T-helper 9 cell (primary cell): ENCODE data around the gene CLIC5.

Experiments
- DNase-seq: peaks from one replicate; pipeline ENCODE4 v3.0.0-alpha.2; 2020

The CLIC5 gene

DNA sequence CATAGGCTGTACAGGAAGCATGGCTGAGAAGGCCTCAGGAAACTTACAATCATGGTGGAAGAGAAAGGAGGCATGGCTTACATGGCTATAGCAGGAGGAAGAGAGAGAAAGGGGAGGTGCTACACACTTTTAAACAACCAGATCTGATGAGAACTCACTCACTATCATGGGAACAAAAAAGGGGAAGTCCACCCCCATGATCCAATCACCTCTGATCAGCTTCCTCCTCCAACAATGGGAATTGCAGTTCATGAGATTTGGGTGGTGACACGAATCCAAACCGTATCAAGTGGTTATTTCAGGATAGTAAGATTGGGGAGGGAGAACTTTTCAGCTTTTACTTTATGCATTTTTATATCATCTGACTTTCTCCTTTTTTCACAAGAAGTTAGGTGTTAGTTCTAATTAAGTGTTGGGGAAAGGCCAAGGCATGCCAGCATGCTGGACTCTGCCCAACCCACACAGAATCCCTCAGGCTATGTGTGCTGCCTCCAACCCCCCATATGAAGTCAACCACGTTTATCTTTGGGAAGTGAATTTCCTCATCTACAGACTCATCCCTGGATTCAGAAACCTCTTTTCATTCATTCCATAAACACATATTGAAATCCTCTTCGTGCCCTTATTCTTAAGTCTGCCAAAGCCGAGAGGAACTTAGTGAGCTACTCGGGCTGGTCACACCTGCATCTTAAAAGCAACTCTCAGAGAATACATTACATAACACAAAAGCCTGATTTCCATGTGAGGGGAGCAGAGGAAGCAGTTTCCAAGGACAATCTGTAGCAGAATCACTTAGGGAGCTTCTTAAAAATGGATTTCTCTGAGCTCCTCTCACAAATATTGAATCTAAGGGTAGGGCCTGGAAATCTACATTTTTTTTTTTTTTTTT lies 16.7 kb upstream of the CLIC5 start:
- DNase-seq: no peak

- no peak for DNase-seq
Measured at GRCh38 chr6:46029602-46030001, 13.9 kb upstream of the CLIC5 start.

DNA sequence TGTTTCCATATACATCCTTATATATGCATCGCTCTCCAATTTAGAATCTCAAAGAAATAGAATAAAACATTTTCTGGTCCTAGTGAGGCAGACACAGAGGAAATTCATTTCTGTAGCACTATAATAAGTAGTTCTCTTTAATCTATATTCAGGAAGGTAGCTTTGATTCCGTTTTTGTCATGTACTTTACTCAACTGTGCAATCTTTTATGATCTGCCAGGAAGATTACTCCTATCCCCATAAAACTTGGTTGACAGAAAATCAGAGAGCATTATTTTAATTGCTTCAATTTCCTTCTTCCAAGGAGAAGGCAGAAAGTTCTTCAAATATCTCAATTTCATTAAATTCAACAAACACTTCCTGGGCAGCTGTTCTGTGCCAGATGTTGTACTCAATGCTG lies 10.6 kb upstream of the CLIC5 start:
- DNase-seq: no peak

DNA sequence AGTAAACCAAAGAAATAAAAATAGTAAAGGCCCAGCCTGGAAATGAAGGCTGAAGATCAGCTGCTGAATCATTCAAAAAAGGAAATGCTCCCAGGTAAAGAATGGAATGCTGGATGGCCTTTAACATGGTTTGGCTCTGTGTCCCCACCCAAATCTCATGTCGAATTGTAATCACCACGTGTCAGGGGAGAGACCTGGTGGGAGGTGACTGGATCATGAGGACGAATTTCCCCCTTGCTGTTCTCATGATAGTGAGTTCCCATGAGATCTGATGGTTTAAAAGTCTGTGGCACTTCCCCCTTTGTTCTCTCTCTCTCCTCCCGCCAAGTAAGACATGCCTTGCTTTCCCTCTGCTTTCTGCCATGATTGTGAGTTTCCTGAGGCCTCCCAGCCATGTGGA lies 9.9 kb upstream of the CLIC5 start:
- DNase-seq: no peak

- no peak for DNase-seq
Measured at GRCh38 chr6:46024124-46024769, 8.6 kb upstream of the CLIC5 start.

- no peak for DNase-seq
Measured at GRCh38 chr6:46023216-46023915, 7.7 kb upstream of the CLIC5 start.

- DNase-seq: no peak
Measured at GRCh38 chr6:46022106-46022948, 6.7 kb upstream of the CLIC5 start.

GRCh38 chr6:46017726-46018125 lies 2.1 kb upstream of the CLIC5 start:
- no peak for DNase-seq

DNA sequence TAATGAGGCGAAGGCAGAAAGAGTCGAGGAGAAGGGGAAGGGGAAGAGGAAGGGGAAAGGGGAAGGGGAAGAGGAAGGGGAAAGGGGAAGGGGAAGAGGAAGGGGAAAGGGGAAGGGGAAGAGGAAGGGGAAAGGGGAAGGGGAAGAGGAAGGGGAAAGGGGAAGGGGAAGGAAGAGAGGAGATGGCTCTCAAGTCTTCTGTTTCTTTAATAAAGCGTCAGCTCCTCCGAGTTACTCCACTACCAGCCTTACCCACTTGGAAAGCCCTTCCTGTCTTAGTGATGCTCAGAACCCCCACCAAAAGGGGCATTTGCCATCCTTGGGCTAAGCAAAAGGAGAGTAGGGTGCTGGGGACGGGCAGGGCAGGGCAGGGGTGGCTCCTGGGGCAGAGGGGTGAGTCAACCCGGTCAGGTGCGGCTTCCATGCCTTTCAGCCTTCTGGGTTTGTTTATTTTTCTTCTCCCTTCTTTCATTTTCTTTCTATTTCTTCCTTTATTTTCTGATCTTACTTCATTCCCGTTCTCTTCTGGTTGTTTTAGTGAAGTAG lies 476 bp upstream of the CLIC5 start:
- no peak for DNase-seq

GRCh38 chr6:46014511-46015118 lies 1.0 kb downstream of the CLIC5 start:
- DNase-seq: peak; percentile 12

GRCh38 chr6:46014046-46014445 lies 1.6 kb downstream of the CLIC5 start:
- DNase-seq: no peak

- no peak for DNase-seq
Measured at GRCh38 chr6:46013639-46014038, 2.0 kb downstream of the CLIC5 start.

DNA sequence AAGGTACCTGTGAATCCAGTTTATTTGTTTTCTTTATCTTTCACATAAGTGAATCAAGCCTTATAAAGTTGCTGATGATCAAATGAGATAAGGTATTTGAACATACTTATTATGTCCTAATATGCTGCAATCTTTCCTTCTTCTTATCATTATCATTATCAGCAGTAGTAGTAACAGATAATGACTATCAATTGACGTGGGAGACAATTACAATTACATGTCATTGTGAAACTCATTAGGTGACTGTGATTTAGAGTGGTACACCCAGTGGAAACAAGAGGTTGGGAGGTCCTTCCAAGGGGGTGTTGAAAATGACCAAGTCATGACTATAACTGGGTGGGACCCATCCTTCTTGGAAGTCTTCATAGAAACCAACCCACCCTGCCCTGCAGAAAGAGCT lies 2.8 kb downstream of the CLIC5 start:
- no peak for DNase-seq

DNA sequence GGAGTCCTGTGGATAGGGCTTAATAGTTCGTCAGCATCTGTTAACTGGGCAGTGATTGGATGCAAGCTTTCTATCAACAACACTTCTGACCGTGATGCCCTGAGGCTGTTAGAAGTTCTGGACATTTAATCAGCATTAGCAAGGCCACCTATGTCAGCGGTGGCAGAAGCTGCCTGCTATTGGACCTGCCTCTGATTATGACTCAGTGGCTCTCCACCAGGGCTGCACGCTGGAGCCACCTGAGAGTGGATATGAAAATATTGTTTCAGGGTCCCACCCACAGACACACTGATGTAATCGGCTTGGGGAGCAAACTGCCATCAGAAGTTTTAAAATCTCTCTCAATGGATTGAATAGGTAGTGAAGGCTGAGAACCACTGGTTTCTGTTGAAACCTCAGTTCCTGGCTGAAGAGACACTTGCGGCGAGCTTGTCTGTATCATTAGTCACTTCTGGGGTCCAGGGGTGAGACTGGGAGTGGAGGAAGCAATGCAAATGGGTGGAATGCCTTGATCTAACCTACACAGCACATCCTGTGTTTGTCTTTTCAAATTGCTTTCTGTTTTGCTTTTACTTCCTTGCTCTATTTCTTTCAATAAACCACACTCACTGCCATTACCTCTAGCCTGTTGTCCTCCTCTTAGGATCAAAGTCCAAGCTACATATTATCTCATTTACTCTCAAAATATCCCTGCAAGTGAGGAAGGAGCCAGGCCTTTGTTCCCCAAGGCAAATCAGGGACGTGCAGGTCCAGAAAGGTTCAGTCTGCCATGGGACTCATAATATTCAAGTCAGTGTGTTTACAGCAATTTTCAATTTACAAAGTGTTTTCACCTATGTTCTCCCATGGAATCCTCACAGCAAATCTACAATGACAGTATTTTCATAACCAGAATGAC lies 4.2 kb downstream of the CLIC5 start:
- DNase-seq: peak; percentile 37

DNA sequence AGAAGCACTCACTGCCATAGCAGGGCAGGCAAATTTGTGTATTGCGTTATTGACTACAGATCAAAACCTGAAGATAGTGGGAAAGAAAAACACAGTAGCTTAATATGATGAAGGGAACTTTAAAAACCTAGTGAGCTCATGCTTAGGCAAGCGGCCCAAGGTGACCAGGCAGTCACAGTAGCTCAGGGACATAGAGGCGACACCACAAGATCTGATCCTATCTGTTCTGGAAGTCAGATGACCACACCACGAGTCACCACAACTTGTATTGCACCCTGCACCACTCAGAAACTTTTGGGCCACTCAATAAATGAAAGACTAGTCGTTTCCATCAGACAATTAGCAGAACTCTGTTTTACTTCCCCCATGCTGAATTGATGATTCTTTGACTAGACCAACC lies 4.9 kb downstream of the CLIC5 start:
- no peak for DNase-seq

DNA sequence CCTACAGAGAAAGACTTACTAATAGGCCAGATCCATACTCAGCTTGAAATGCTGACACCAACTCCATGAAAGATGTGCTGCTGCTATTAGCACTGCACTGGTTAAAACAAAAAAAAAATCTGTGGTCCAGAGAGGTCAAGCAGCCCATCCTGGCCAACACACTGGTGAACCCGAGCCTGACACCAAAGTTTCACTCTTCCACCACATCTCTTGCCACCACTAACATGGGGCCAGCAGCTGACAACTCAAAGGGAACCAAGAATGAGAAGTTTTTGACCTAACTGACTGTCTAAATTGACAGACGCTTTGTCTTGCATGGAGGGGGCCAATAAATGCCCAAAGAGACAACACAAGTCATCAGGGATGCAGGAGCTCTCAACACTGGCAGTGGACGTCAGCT lies 5.4 kb downstream of the CLIC5 start:
- DNase-seq: no peak

- DNase-seq: no peak
Measured at GRCh38 chr6:46002264-46002663, 13.4 kb downstream of the CLIC5 start.

DNA sequence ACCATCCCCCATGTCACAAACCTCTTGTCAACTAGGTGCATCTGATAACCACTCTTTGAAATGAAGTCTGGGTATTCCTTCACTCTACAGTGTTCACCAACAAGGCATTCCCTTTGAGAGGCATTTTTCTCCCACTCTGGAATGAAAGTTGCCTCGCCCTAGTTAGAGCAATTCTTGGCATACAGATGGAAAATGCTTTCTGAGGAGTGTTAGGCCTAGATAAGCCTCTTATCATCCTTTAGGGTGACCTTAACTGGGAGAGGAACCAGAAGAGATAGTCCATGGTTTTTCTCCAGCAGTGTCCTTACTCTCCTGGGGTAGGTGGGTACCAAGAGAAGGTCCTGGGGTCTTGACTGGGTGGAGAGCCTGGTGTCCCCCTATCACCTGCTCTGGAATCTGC lies 14.8 kb downstream of the CLIC5 start:
- DNase-seq: no peak

DNA sequence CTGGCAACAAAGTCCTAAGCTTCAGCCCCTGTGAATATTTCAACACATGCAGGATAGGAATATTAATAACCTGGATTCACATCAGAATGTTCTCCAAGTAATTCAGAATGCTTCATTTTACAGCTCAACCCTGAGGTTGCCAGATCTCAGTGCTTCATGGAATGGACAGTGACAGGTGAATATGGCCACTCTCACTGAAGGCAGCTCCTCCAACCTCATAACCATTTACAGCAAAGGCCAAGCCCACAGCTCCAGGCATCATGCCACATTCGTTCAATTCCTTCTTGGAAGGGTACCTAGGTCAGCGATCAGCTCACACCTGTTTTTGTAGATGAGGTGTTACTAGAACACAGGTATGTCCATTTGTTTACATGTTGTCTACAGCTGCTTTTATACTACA lies 17.1 kb downstream of the CLIC5 start:
- DNase-seq: no peak

- DNase-seq: no peak
Measured at GRCh38 chr6:45997875-45998506, 17.7 kb downstream of the CLIC5 start.

GRCh38 chr6:45991189-45991588 lies 24.5 kb downstream of the CLIC5 start:
- DNase-seq: no peak
